Fibroblast of gingiva (primary cell): ENCODE data around the gene OGFOD3.
"Not testable (repeated sequence)": the region's sequence is repeated elsewhere in the genome, so short reads cannot be mapped to it uniquely, and the experiment has no call there.

Experiments
- DNase-seq: peaks from one replicate; pipeline ENCODE4 v3.0.0-alpha.2; 2011; ENCODE audit warnings: low read depth

The OGFOD3 gene

DNA sequence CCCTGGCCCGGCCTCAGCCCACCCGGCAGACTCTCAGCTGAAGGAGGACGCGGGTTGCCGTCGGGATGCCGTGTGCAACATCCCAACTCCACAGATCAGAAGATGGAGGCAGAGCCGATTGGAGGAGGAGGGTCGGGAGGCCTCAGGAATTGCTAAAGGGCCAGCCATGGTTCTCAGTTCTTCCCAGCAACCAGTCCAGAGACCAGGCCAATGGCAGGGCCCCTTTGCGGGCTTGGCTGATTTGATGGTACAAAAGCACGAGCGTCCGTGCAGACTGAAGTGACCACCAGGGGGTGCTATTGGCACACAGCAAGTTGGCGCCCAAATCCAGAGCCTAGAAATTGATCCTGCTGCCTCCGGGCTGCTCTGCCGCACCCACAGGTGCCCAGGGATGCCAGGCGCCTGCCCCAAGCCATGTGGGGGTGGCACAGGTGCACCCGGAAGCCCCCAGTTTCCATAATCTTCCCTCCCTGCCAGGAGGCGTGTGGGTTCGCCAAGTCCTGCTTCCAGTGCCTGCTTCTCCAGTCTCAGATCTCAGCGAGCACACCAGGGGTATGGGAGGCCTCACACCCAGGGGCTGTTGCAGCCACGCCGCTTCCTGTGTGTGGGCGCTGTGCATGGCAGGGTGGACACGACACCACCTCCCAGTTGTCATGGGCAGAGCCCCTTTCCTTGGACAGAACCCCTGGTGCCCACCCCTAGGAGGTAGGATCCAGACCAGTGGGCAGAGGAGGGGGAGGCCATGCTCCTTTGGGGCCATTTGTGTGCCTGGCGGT, 66.5 kb downstream of the OGFOD3 start:
- DNase-seq, result peak; percentile 75

DNA sequence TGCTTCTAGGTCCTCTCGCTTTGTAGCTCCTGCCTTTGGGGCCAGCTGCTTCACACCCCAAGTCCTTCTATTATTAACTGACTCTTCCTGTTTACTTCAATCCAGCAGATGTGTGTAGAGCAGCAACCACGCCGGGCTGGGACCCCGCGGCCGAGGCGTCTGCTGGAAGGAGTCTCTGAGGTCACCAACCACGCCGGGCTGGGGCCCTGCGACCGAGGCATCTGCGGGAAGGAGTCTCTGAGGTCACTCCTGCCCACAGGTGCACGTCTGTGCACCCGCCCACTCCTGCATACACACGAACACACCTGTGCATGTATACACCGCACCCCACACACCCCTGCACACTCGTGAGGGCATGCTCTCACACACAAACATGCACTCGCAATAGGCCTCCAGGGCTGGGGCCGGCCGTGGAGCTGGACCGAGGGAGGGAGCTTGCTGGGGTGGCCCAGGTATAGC, 67.1 kb downstream of the OGFOD3 start:
- no peak for DNase-seq

DNA sequence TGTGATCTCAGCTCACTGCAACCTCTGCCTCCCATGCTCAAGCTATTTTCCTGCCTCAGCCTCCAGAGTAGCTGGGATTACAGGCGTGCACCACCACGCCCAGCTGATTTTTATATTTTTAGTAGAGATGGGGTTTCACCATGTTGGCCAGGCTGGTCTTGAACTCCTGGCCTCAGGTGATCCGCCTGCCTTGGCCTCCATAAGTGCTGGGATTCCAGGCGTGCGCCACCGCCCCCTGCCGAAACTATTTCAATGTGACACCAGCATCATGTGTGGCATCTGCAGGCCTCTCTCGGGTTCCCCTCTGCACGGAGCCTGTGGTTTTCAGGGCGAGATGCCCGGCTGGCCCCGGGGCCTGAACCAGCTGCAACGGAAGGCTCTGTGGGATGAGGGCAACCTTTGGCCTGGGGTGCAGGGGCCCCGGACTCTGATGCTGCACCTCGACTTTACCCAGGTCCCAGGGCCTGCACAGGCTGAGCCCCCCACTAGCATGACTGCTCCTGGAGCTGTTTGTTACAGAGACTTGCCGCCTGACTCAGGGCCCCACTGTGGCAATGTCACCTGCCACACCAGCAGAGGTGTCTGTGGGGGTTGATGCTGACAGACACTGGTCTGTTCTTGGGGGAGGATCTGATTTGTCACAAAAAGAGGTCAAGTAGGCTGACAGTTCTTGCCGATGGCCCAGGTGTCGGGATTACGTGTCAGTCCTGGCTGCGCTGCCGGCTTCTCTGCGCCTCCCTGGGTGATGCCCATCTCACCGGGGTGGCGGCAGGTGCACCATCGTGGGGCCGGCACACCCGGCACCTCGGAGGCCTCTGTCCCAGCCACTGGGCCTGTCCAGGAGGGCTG, 68.0 kb downstream of the OGFOD3 start:
- no peak for DNase-seq

DNA sequence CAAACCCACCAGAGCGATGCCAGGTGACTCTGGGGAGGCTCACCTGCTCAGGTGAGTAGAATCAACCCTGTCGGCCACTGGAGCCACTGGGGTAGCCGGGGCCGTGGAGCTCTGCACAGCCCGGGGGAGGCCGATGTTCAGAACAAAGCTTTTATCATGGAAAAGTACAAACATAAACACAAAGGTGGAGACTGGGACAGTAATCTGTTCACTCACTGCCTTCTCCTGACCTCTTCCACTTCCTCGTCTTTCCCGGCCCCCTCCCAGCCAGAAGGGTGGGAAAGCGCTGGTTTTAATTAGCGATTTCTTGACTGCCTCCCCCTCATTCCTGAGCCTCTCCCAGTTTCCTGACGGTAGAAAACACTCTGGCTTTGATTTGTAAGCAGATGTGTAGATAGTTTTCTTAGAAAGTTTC, 69.1 kb downstream of the OGFOD3 start:
- DNase-seq, result peak; percentile 65

DNA sequence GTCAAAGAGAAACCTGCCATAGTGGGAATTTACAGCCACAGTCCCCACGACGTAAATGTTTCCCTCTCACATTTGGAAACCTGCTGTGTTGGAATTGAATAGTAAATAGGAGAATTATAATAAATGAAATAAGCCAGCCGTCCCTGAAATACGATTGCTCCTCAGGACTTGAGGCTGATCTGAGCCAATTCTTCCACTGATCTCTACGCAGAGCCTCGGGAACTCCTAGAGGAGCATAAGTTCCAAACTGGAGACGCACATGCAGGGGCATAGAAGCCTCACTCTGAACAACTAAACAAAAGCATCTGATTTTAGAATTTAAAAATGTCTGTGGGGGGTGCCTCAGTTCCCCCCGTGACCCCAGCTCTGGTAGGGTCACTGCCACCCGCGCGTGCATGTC, 69.5 kb downstream of the OGFOD3 start:
- no peak for DNase-seq

DNA sequence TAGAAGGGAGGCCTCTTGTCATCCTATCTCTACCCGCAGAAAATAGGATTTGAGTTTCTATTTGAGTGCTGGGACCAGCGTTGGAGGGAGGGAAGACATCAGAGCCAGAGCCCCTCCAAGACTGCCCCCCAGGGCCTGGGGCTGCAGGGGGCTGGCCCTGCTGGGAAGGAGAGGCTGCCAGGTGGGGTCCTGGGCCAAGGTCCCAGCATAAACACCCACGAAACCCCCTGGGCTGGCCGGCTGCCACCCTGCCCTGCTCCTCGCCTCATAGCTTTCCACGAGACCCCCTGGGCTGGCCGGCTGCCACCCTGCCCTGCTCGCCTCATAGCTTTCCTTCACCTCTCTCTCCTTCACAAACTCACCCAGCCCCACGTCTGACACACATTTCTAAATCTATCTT, 70.0 kb downstream of the OGFOD3 start:
- no peak for DNase-seq

DNA sequence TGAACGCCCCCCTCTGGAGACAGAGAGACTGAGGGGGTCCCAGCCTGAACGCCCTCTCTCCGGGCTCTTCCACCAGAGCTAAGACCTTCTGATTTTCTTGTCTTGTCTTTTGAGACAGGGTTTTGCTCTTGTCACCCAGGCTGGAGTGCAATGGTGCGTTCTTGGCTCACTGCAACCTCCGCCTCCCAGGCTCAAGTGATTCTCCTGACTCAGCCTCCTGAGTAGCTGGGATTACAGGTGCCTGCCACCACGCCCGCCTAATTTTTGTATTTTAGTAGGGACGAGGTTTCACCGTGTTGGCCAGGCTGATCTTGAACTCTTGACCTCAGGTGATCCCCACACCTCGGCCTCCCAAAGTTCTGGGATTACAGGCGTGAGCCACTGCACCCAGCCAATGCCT, 70.4 kb downstream of the OGFOD3 start:
- not testable (repeated sequence) for DNase-seq

DNA sequence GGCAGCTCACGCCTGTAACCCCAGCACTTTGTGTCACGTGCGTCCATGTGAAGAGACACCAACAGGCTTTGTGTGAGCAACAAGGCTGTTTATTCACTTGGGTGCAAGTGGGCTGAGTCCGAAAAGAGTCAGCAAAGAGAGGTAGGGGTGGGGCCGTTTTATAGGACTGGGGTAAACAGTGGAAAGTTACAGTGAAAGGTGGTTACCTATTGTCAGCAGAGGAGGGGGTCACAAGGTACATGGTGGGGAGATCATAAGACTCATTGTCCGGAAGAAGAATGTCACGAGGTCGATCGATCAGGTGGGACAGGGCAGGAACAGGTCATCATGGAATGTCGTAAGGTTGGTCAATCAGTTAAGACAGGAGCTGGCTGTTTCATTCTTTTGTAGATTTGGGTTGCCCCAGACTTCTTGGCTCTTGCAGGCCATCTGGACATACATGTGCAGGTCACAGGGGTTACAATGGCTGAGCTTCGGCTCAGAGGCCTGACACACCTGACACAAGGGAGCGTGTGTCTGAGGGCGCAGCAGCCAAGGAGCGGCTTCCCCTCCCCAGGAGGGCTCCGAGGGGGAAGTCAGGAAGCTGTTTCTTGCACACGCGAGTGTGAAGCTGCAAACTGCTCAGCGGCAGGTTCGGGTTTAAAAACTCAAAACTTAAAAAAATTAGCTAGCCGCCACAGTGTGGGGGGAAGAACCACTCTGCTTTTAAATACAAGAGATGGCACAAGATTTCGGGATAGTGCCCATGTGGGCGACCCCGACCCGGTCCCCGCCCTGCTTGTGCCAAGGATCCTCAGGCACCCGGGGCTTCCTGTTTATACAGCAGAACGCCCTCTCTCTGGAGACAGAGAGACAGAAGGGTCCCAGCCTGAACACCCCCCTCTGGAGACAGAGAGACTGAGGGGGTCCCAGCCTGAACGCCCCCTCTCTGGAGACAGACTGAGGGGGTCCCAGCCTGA, 71.8 kb downstream of the OGFOD3 start:
- no peak for DNase-seq

DNA sequence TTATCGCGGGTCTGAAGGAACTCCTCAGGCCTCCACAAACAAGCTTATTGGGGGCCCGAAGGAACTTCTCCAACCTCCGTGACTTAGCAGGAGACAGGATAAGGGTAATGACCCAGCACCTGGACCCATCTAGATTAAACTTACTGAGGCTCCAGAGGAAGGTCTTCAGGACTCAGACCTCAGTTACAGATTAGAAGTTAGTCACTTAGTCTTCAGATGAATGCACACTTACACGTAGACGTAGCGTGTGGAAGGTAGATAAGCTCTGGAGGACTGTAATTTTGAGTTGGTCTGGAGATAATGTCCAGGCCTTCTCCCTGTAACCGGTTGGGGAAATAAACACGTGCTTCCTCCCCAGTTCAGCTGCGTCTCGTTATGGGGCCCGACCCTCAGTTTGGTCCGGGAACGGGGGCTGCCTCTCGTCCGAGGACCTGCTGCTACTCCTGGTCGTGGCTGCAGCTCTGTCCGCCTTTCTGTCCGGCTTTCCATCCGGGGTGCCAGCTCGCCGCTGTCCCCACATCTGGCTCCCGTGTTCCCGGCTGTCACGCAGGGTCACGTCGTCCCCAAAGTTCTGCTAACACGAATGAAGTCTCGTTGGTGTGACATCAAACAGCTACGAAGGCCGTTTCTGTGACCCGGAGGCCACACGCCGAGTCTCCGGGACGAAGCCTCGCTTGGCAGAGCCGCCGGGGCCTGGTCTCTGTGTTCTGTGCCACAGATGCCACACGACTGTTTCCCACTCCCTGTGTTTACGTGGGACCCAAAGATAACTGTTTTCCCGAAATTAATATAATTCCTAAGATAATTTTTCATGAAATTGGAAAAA, 73.0 kb downstream of the OGFOD3 start:
- no peak for DNase-seq

DNA sequence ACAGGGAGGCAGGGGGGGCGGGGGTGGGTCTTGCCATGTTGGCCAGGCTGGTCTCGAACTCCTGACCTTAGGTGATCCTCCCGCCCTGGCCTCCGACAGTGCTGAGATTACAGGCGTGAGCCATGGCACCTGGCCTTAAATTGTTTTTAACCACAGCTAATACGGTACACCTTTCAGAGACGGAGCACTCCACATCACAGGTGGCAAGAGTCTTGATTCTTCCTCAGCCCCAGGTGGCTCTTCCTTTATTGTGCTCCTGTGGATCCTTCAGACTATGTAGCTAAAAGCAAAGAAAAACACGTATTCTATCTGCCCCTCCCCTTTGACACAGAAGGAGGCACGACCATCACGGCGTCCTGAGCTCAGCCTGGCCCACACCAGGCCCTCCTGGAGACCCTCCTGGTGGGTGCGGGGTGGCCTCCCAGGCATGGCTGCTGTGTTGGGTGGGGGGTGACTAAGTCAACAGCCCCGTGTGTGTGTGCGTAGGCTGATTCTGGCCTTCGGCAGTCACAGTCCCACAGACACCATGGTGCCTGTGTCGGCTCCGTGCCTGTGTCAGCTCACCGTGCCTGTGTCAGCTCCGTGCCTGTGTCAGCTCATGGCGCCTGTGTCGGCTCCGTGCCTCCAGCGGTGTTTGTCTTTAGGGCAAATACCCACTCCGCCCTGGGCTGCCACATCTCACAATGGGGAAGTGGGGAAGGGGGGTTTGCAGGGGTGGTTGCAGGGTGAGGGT, 74.0 kb downstream of the OGFOD3 start:
- DNase-seq, result no peak

DNA sequence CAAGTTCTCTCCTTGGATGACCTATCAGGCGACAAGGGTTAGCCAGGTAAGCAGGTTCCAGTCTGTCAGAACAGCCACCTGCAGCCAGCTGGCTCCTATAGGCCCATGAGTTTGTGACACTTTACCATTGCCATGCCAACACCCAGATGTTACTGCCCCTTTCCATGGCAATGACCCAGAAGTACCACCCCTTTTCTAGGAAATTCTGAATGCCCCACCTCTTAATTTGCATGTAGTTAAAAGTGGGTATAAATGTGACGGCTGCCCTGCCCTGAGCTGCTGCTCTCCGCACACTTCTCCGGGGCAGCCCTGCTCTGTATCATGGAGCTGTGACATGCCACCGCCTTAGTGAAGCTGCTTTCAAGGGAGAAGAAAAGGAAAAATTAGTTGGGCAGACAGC, 74.8 kb downstream of the OGFOD3 start:
- no peak for DNase-seq

DNA sequence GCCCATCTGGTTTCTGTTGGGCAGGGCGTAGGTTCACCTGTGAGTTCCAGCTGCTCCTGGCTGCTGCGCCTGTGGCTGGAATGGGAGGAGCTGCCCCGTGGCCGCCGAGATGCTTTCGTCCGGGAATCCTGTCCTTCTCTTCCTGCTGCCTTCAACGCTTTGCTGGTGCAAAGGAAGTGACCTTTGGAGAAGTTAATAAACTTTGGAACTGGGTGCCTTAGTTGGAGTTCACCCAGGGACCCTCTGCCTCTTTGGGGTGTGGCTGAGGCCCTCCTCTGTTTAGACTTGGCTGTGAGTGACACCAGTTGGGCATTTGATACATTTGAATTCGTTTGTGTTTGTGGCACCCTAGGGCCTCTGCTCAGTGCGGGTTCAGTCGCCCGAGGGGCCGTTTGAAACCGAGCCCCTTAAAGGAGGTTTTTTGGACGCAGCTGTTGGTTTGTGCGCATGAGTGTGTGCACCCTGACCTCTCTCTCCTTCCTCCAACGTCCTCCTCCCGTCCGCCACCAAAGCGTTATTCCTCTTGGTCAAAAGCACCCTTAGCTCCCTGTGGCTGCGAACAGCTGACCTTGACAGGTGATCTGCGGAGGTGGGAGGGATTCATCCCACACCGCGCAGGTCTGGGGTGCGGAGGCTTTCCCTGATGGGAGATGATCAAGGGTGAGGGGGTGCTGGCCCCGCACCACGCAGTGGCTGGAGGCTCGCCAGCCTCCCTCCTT, 75.9 kb downstream of the OGFOD3 start:
- DNase-seq, result no peak

DNA sequence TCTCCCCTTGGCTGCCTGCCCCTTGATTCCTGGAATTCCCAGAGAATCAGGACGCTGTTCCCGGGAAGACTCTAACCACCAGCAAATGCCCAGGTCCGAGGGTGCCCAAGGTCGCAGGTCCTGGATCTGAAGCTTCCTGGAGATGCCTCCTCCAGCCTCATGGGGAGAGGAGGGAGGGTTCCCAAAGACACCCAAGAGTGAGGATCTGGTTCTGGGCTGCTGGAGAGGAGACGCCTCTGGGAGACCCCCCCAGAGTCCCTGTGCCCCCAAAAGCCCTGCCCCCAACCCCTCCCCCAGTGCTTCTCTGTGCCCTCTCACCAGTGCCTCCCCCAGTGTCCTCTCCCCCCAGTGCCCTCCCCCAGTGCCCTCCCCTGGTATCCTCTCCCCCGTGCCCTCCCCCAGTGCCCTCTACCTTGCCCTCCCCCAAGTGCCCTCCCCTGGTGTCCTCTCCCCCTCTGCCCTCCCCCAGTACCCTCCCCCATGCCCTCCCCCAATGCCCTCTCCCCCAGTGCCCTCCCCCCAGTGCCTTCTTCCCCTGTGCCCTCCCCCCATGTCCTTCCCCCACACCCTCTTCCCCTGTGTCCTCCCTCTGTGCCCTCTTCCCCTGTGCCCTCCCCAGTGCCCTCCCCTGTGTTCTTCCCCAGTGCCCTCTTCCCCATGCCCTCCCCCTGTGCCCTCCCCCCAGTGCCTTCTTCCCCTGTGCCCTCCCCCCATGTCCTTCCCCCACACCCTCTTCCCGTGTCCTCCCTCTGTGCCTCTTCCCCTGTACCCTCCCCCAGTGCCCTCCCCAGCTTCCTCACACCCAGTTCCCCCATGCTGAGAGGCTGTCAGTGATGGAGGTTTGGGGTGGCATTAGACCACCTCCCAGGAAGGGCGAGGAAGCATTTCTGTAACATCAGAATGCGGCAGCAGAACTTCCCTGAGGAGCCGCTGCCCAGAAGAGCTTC, 78.5 kb downstream of the OGFOD3 start:
- DNase-seq, result no peak
